Panc1 (cell line): ENCODE data around the gene STPG4. TPM values are rescaled to one million over a fixed set of nuclear protein-coding genes. Genes with fewer than 3 reads are reported as not detected.

Source experiments
- ATAC-seq: fragments of 200-7000 bp; cut with Tn5 transposase; 2 replicates; pipeline ENCODE4 v1.9.1; 2020; ENCODE audit warnings: mild to moderate bottlenecking, moderate library complexity
- BruUV-seq: library from RNA; stranded (reverse); fragments of 400-500 nt; replicated peaks from 2 replicates; lab custom pipeline; 2021; lab: Mats Ljungman, UMichigan
- CTCF ChIA-PET: fragments of 300-600 bp; sonication (Branson Sonifier 250); formaldehyde crosslinking; loops from one replicate; lab custom pipeline; 2022; ENCODE audit warnings: antibody characterized with exemption; lab: Charles Lee
- POLR2A ChIA-PET: fragments of 300-600 bp; sonication (Branson Sonifier 250); formaldehyde crosslinking; loops from one replicate; lab custom pipeline; 2022; ENCODE audit warnings: antibody characterized with exemption; lab: Charles Lee
- DNase-seq: peaks from one replicate; pipeline ENCODE4 v3.0.0-alpha.2; 2010; ENCODE audit warnings: low read depth, low spot score
- H3K27ac ChIP-seq: 2 replicates; pipeline ENCODE4 v1.5.1; 2011; ENCODE audit warnings: mild to moderate bottlenecking, low read length, inconsistent platforms
- H3K27me3 ChIP-seq: fragments of 200-500 bp; sonication (Bioruptor generic); 2 replicates; pipeline ENCODE4 v1.6.0; 2014; ENCODE audit warnings: low read length, inconsistent platforms; ENCODE audit not compliant: control insufficient read depth, insufficient read depth
- H3K36me3 ChIP-seq: fragments of 200-500 bp; sonication (Bioruptor generic); 2 replicates; pipeline ENCODE4 v1.5.1; 2014; ENCODE audit warnings: inconsistent platforms, mild to moderate bottlenecking, low read length, moderate library complexity; ENCODE audit not compliant: control insufficient read depth, insufficient read depth
- H3K4me1 ChIP-seq: 2 replicates; pipeline ENCODE4 v1.5.1; 2011; ENCODE audit warnings: inconsistent platforms, mild to moderate bottlenecking, low read length, moderate library complexity; ENCODE audit not compliant: control insufficient read depth, insufficient read depth
- H3K4me3 ChIP-seq, 2 experiments: 2 replicates each; pipeline ENCODE4 v1.5.1; 2011 to 2012; ENCODE audit warnings: low read depth in 2 of 2, low read length in 2 of 2, mild to moderate bottlenecking in 2 of 2, inconsistent platforms in 1 of 2, moderate library complexity in 1 of 2
- H3K9me3 ChIP-seq: fragments of 200-500 bp; sonication (Bioruptor generic); 2 replicates; pipeline ENCODE4 v1.5.1; 2014; ENCODE audit warnings: low read depth, mild to moderate bottlenecking, inconsistent platforms, low read length, moderate library complexity; ENCODE audit not compliant: control insufficient read depth, insufficient read depth
- POLR2AphosphoS5 ChIP-seq: IDR thresholded peaks from 2 replicates; pipeline ENCODE4 v1.6.1; 2012; ENCODE audit warnings: mild to moderate bottlenecking, low read depth, low read length, moderate library complexity
- REST ChIP-seq, 2 experiments: IDR thresholded peaks; 2 replicates each; pipeline ENCODE4 v1.6.1; 2011 to 2012; ENCODE audit warnings: low read depth in 2 of 2, control low read depth in 1 of 2, low read length in 1 of 2, mild to moderate bottlenecking in 1 of 2, moderate library complexity in 1 of 2; ENCODE audit not compliant: insufficient read depth in 1 of 2
- SIN3A ChIP-seq: IDR thresholded peaks from 2 replicates; pipeline ENCODE4 v1.6.1; 2012; ENCODE audit warnings: low read depth, mild to moderate bottlenecking, low read length, moderate library complexity, borderline replicate concordance; ENCODE audit not compliant: insufficient read depth
- TCF7L2 ChIP-seq: IDR thresholded peaks from 2 replicates; pipeline ENCODE4 v1.6.1; 2011; ENCODE audit warnings: mild to moderate bottlenecking, low read depth, low read length, inconsistent platforms
- in situ Hi-C: cut with HindIII; loops from 2 replicates; pipeline ENCODE4 v1.10.0; 2016; ENCODE audit warnings: low sequenced_read_pairs, low pct_unique_long_range_greater_than_20kb
- intact Hi-C: fragments of 100-400 bp; cut with micrococcal nuclease; formaldehyde crosslinking; loops from one replicate; pipeline ENCODE4 v1.10.0; 2022; ENCODE audit not compliant: unreplicated experiment
- total RNA-seq: library from RNA; stranded (reverse); gene quantifications from one replicate; pipeline ENCODE4 v1.2.1, GENCODE V29; 2021; ENCODE audit not compliant: unreplicated experiment
- TF ChIP-seq, protein P1 (sequence below): fragments of 450-650 bp; IDR thresholded peaks from 2 replicates; pipeline ENCODE4 v1.5.1; 2017; ENCODE audit warnings: mild to moderate bottlenecking

STPG4 gene
- total RNA-seq, 1 experiment from 2014 or later: 0.36 TPM

GRCh38 chr2:47119001-47119400 is 36.1 kb downstream of the STPG4 start:
- intact Hi-C loops (no loop called here), in situ Hi-C loops (no loop called here)
- no peak for ATAC-seq
- CTCF ChIA-PET: no interaction called here
- no peaks in the 10 kb centered on the region for H3K9me3 ChIP-seq
- no TSS peak for BruUV-seq
- H3K4me3 ChIP-seq: no peak overlapping the region
- no peaks in the 10 kb centered on the region for H3K36me3 ChIP-seq
- DNase-seq: no peak
- POLR2A ChIA-PET: no interaction called here
- H3K27me3 ChIP-seq: no peaks in the 10 kb centered on the region
- no peak for TF ChIP-seq SIN3A
- no peak for TF ChIP-seq POLR2AphosphoS5
- no peak for TF ChIP-seq REST (IDR thresholded peaks at IDR 0.05; ENCODE audit: insufficient read depth in 1 of 2, low read depth in 2 of 2, low read length in 1 of 2)
- TF ChIP-seq, protein P1, sequence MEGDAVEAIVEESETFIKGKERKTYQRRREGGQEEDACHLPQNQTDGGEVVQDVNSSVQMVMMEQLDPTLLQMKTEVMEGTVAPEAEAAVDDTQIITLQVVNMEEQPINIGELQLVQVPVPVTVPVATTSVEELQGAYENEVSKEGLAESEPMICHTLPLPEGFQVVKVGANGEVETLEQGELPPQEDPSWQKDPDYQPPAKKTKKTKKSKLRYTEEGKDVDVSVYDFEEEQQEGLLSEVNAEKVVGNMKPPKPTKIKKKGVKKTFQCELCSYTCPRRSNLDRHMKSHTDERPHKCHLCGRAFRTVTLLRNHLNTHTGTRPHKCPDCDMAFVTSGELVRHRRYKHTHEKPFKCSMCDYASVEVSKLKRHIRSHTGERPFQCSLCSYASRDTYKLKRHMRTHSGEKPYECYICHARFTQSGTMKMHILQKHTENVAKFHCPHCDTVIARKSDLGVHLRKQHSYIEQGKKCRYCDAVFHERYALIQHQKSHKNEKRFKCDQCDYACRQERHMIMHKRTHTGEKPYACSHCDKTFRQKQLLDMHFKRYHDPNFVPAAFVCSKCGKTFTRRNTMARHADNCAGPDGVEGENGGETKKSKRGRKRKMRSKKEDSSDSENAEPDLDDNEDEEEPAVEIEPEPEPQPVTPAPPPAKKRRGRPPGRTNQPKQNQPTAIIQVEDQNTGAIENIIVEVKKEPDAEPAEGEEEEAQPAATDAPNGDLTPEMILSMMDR: no peak
- TF ChIP-seq TCF7L2: no peak
- no peak overlapping the region for H3K27ac ChIP-seq
- H3K4me1 ChIP-seq: no peaks in the 10 kb centered on the region

GRCh38 chr2:47118581-47118980 is 36.5 kb downstream of the STPG4 start:
- DNase-seq (no peak), ATAC-seq (no peak)
- Histone ChIP-seq H3K4me3 (no peak overlapping the region), H3K27me3 (no peaks in the 10 kb centered on the region), H3K9me3 (no peaks in the 10 kb centered on the region), H3K36me3 (no peaks in the 10 kb centered on the region), H3K27ac (no peak overlapping the region), H3K4me1 (no peaks in the 10 kb centered on the region)
- intact Hi-C loops (no loop called here), in situ Hi-C loops (no loop called here)
- CTCF ChIA-PET: no interaction called here
- no peak for TF ChIP-seq TCF7L2
- TF ChIP-seq SIN3A: no peak
- no peak for TF ChIP-seq POLR2AphosphoS5
- TF ChIP-seq, protein P1: no peak
- no peak for TF ChIP-seq REST (IDR thresholded peaks at IDR 0.05; ENCODE audit: insufficient read depth in 1 of 2, low read depth in 2 of 2, low read length in 1 of 2)
- POLR2A ChIA-PET: no interaction called here
- BruUV-seq: no TSS peak
